ENCODE measurements around the gene NDE1.
"Not testable (repeated sequence)": the region's sequence is repeated elsewhere in the genome, so short reads cannot be mapped to it uniquely, and the experiment has no call there.

Gene NDE1

GRCh38 chr16:15653227-15653626 is 3.2 kb downstream of the NDE1 start:
- DNase-seq: no peak

GRCh38 chr16:15654591-15654990 is 4.5 kb downstream of the NDE1 start:
- no peak for DNase-seq

- not testable (repeated sequence) for DNase-seq
Observed at GRCh38 chr16:15655561-15655960, 5.5 kb downstream of the NDE1 start.

- DNase-seq: no peak
Observed at GRCh38 chr16:15658149-15658548, 8.1 kb downstream of the NDE1 start.

GRCh38 chr16:15658556-15658955 is 8.5 kb downstream of the NDE1 start:
- no peak for DNase-seq

- DNase-seq: no peak
Observed at GRCh38 chr16:15660203-15660601, 10.2 kb downstream of the NDE1 start.

- no peak for DNase-seq
Observed at GRCh38 chr16:15665107-15665506, 15.1 kb downstream of the NDE1 start.

GRCh38 chr16:15667091-15667742 is 17.2 kb downstream of the NDE1 start:
- no peak for DNase-seq

GRCh38 chr16:15671530-15672117 is 21.6 kb downstream of the NDE1 start:
- no peak for DNase-seq

GRCh38 chr16:15672127-15672513 is 22.1 kb downstream of the NDE1 start:
- not testable (repeated sequence) for DNase-seq

- no peak for DNase-seq
Observed at GRCh38 chr16:15672514-15673167, 22.6 kb downstream of the NDE1 start.

- no peak for DNase-seq
Observed at GRCh38 chr16:15674571-15674970, 24.5 kb downstream of the NDE1 start.

- no peak for DNase-seq
Observed at GRCh38 chr16:15676506-15676905, 26.5 kb downstream of the NDE1 start.

GRCh38 chr16:15677447-15677846 is 27.4 kb downstream of the NDE1 start:
- no peak for DNase-seq

- DNase-seq: no peak
Observed at GRCh38 chr16:15682105-15682570, 32.1 kb downstream of the NDE1 start.

GRCh38 chr16:15686287-15686686 is 36.2 kb downstream of the NDE1 start:
- DNase-seq: no peak

- DNase-seq: no peak
Observed at GRCh38 chr16:15689290-15689689, 39.2 kb downstream of the NDE1 start.

GRCh38 chr16:15690296-15690695 is 40.3 kb downstream of the NDE1 start:
- no peak for DNase-seq

- no peak for DNase-seq
Observed at GRCh38 chr16:15691046-15691445, 41.0 kb downstream of the NDE1 start.

- not testable (repeated sequence) for DNase-seq
Observed at GRCh38 chr16:15692508-15692907, 42.5 kb downstream of the NDE1 start.

- no peak for DNase-seq
Observed at GRCh38 chr16:15694499-15694898, 44.5 kb downstream of the NDE1 start.

GRCh38 chr16:15699819-15700218 is 49.8 kb downstream of the NDE1 start:
- DNase-seq: no peak

GRCh38 chr16:15701367-15701766 is 51.3 kb downstream of the NDE1 start:
- no peak for DNase-seq

Measured in NCI-H2227 treated with DMSO at 0.1 percent for 48 hours (cell line).